Measurements from ENCODE around the gene OMD. TPM values are rescaled to one million over a fixed set of nuclear protein-coding genes. Genes with fewer than 3 reads are reported as not detected.

Gene OMD
- 8.0 and 16.2 TPM in 2 replicates for total RNA-seq

GRCh38 chr9:92424340-92424739, at the start of gene OMD:
OMD (minus strand) TSS chr9:92424471; CDS start chr9:92417558, 6,913 bp downstream.

GRCh38 chr9:92404042-92404836, 20.0 kb downstream of the OMD start, which contains the start of gene OGN:
OGN (minus strand) TSS chr9:92404578; CDS start chr9:92403407, 1,171 bp downstream.

Other genes starting within 250 kb of the OMD start
- gene IARS1, start 130.8 kb downstream of the OMD start, total RNA-seq: 311 and 414 TPM in 2 replicates
- gene NOL8, start 99.1 kb downstream of the OMD start, total RNA-seq: 23.0 and 25.6 TPM in 2 replicates
- 2.4 and 3.4 TPM in 2 replicates for gene CENPP, start 98.5 kb downstream of the OMD start, total RNA-seq
- gene OGN, start 19.9 kb downstream of the OMD start, total RNA-seq: 2.1 and 4.1 TPM in 2 replicates
- 38.5 and 49.8 TPM in 2 replicates for gene ASPN, start 58.0 kb upstream of the OMD start, total RNA-seq
- gene ECM2, start 111.5 kb upstream of the OMD start, total RNA-seq: 34.5 and 38.5 TPM in 2 replicates
- gene IPPK, start 245.7 kb upstream of the OMD start, total RNA-seq: 10.7 and 13.8 TPM in 2 replicates

All from hair follicle dermal papilla cell (primary cell).